WTC11 (cell line): ENCODE measurements around the gene ZNF507. TPM values are rescaled to one million over a fixed set of nuclear protein-coding genes. Genes with fewer than 3 reads are reported as not detected.

Source experiments
- ATAC-seq: fragments of 200-7000 bp; cut with Tn5 transposase; 2 replicates; pipeline ENCODE4 v1.10.0; 2021; ENCODE audit warnings: mild to moderate bottlenecking, moderate library complexity
- CTCF ChIA-PET: fragments of 300-600 bp; sonication (Branson Sonifier 250); formaldehyde crosslinking; loops from one replicate; lab custom pipeline; 2021; ENCODE audit warnings: antibody characterized with exemption; lab: Charles Lee
- POLR2A ChIA-PET: fragments of 350-600 bp; sonication (Branson Sonifier 250); formaldehyde crosslinking; loops from one replicate; lab custom pipeline; 2021; ENCODE audit warnings: antibody characterized with exemption; lab: Charles Lee
- DNase-seq: peaks from one replicate; pipeline ENCODE4 v3.0.0; 2021; ENCODE audit warnings: low spot score
- H3K27ac Mint-ChIP-seq: 2 replicates; pipeline ENCODE4 v1.8.0; 2021; ENCODE audit warnings: mixed read lengths
- H3K27me3 Mint-ChIP-seq: 2 replicates; pipeline ENCODE4 v1.8.0; 2021; ENCODE audit warnings: low read depth, mild to moderate bottlenecking, moderate library complexity, mixed read lengths
- H3K36me3 Mint-ChIP-seq: 2 replicates; pipeline ENCODE4 v1.8.0; 2021; ENCODE audit warnings: mixed read lengths
- H3K4me1 Mint-ChIP-seq: 2 replicates; pipeline ENCODE4 v1.8.0; 2022; ENCODE audit warnings: mixed read lengths
- H3K4me3 Mint-ChIP-seq: 2 replicates; pipeline ENCODE4 v1.8.0; 2021; ENCODE audit warnings: mild to moderate bottlenecking, moderate library complexity, mixed read lengths
- H3K9me3 Mint-ChIP-seq: 2 replicates; pipeline ENCODE4 v1.8.0; 2021; ENCODE audit warnings: mixed read lengths
- ATF1 ChIP-seq: sonication (generic); formaldehyde crosslinking; IDR thresholded peaks from 2 replicates; pipeline ENCODE4 v1.8.1; 2023; ENCODE audit warnings: mild to moderate bottlenecking, moderate library complexity, missing genetic modification reagents
- JAZF1 ChIP-seq: fragments of 250-450 bp; sonication (Bioruptor Pico); IDR thresholded peaks from 2 replicates; pipeline ENCODE4 v1.9.0; 2021; ENCODE audit warnings: moderate library complexity, mild to moderate bottlenecking, inconsistent platforms
- JUN ChIP-seq: sonication (generic); formaldehyde crosslinking; IDR thresholded peaks from 2 replicates; pipeline ENCODE4 v1.8.0; 2023; ENCODE audit warnings: mild to moderate bottlenecking, missing genetic modification reagents
- PRRX2 ChIP-seq: fragments of 250-450 bp; sonication (Bioruptor Pico); IDR thresholded peaks from 2 replicates; pipeline ENCODE4 v1.8.0; 2021; ENCODE audit warnings: mild to moderate bottlenecking
- TP53 ChIP-seq: sonication (generic); formaldehyde crosslinking; IDR thresholded peaks from 2 replicates; pipeline ENCODE4 v1.8.1; 2023; ENCODE audit warnings: mild to moderate bottlenecking, missing genetic modification reagents
- total RNA-seq: library from RNA; stranded (reverse); gene quantifications from 3 replicates; pipeline ENCODE4 v1.2.3, GENCODE V29; 2021
- TF ChIP-seq, protein P1 (sequence below): sonication (generic); formaldehyde crosslinking; IDR thresholded peaks from 2 replicates; pipeline ENCODE4 v1.8.1; 2023; ENCODE audit warnings: mild to moderate bottlenecking, missing genetic modification reagents, moderate library complexity
- TF ChIP-seq, protein P2 (sequence below): sonication (generic); formaldehyde crosslinking; IDR thresholded peaks from 2 replicates; pipeline ENCODE4 v1.8.1; 2023; ENCODE audit warnings: mild to moderate bottlenecking, missing genetic modification reagents, borderline replicate concordance
- TF ChIP-seq, protein P3 (sequence below): sonication (generic); formaldehyde crosslinking; conservative IDR thresholded peaks from 2 replicates; pipeline ENCODE4 v1.8.1; 2023; ENCODE audit warnings: mild to moderate bottlenecking, low read depth, missing genetic modification reagents, moderate library complexity
- TF ChIP-seq, protein P4 (sequence below): sonication (generic); formaldehyde crosslinking; IDR thresholded peaks from 2 replicates; pipeline ENCODE4 v1.8.0; 2023; ENCODE audit warnings: missing genetic modification reagents
- TF ChIP-seq, protein P5 (sequence below): sonication (generic); formaldehyde crosslinking; conservative IDR thresholded peaks from 2 replicates; pipeline ENCODE4 v1.8.1; 2022; ENCODE audit warnings: mild to moderate bottlenecking, missing genetic modification reagents
- TF ChIP-seq, protein P6 (sequence below): fragments of 250-450 bp; sonication (Bioruptor Pico); IDR thresholded peaks from 2 replicates; pipeline ENCODE4 v2.1.2; 2022; ENCODE audit warnings: mild to moderate bottlenecking, moderate library complexity

Gene ZNF507
- total RNA-seq, 1 experiment from 2014 or later: 27.6 TPM

DNA sequence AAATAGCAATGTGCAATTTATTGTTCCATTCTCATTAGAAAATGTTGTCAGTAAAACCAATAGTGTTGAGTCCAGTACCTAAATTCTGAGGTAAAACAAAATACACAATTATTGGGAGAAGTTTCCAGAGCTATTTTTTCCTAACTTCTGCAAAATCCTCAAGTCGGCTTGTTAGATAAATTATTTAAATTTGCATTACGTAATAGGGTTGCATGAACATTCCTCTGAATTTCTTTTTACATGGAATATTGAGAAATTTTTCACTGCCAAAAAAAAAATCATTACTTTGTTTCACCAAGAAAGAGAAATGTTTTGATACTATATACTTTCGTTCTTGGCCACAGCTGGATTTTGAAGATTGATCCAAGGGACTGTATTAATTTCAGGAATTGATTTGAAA is 1.5 kb downstream of the ZNF507 start:
- Mint-ChIP-seq H3K36me3 (peaks cover 18% of the 10 kb centered on the region), H3K4me1 (peaks cover 6% of the 10 kb centered on the region), H3K27me3 (peaks cover 5% of the 10 kb centered on the region), H3K27ac (no peak overlapping the region), H3K9me3 (peaks cover 4% of the 10 kb centered on the region; the same call in 1 of the 2 replicates), H3K4me3 (peak overlapping the region; percentile 95)
- TF ChIP-seq, protein P1, sequence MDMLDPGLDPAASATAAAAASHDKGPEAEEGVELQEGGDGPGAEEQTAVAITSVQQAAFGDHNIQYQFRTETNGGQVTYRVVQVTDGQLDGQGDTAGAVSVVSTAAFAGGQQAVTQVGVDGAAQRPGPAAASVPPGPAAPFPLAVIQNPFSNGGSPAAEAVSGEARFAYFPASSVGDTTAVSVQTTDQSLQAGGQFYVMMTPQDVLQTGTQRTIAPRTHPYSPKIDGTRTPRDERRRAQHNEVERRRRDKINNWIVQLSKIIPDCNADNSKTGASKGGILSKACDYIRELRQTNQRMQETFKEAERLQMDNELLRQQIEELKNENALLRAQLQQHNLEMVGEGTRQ (CRISPR knock-in tag): no peak
- TF ChIP-seq, protein P2, sequence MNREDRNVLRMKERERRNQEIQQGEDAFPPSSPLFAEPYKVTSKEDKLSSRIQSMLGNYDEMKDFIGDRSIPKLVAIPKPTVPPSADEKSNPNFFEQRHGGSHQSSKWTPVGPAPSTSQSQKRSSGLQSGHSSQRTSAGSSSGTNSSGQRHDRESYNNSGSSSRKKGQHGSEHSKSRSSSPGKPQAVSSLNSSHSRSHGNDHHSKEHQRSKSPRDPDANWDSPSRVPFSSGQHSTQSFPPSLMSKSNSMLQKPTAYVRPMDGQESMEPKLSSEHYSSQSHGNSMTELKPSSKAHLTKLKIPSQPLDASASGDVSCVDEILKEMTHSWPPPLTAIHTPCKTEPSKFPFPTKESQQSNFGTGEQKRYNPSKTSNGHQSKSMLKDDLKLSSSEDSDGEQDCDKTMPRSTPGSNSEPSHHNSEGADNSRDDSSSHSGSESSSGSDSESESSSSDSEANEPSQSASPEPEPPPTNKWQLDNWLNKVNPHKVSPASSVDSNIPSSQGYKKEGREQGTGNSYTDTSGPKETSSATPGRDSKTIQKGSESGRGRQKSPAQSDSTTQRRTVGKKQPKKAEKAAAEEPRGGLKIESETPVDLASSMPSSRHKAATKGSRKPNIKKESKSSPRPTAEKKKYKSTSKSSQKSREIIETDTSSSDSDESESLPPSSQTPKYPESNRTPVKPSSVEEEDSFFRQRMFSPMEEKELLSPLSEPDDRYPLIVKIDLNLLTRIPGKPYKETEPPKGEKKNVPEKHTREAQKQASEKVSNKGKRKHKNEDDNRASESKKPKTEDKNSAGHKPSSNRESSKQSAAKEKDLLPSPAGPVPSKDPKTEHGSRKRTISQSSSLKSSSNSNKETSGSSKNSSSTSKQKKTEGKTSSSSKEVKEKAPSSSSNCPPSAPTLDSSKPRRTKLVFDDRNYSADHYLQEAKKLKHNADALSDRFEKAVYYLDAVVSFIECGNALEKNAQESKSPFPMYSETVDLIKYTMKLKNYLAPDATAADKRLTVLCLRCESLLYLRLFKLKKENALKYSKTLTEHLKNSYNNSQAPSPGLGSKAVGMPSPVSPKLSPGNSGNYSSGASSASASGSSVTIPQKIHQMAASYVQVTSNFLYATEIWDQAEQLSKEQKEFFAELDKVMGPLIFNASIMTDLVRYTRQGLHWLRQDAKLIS (CRISPR knock-in tag): no peak
- ChIA-PET POLR2A (no interaction called here), CTCF (interaction anchor here (1.2 kb wide), 1 partner anchor 28 kb away, joined by 4 read pairs; no protein-coding TSS in a partner anchor)
- ATAC-seq (no peak), DNase-seq (no peak)

DNA sequence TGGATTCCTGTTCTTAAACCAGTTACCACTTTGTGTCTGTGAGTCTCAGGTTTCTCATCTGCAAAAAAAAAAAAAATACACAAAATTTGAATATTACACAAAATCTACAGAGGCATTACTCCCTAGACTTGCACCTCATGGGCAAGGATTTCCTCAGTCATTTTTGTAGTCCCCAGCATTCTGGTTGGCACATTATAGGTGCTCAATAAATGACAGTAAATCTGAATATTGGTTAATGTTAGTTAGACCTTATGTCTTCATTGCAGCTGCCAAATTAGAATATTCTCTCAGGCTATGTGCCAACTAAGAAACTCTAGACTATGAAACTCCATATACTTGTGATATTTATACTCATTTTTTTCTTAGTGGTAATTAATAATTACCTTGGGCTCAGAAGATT is 2.2 kb downstream of the ZNF507 start:
- TF ChIP-seq, protein P3, sequence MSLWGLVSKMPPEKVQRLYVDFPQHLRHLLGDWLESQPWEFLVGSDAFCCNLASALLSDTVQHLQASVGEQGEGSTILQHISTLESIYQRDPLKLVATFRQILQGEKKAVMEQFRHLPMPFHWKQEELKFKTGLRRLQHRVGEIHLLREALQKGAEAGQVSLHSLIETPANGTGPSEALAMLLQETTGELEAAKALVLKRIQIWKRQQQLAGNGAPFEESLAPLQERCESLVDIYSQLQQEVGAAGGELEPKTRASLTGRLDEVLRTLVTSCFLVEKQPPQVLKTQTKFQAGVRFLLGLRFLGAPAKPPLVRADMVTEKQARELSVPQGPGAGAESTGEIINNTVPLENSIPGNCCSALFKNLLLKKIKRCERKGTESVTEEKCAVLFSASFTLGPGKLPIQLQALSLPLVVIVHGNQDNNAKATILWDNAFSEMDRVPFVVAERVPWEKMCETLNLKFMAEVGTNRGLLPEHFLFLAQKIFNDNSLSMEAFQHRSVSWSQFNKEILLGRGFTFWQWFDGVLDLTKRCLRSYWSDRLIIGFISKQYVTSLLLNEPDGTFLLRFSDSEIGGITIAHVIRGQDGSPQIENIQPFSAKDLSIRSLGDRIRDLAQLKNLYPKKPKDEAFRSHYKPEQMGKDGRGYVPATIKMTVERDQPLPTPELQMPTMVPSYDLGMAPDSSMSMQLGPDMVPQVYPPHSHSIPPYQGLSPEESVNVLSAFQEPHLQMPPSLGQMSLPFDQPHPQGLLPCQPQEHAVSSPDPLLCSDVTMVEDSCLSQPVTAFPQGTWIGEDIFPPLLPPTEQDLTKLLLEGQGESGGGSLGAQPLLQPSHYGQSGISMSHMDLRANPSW (CRISPR knock-in tag): no peak
- peaks cover 23% of the 10 kb centered on the region for H3K36me3 Mint-ChIP-seq
- ATAC-seq (no peak), DNase-seq (no peak)
- ChIA-PET CTCF (no interaction called here), POLR2A (no interaction called here)
- H3K27ac Mint-ChIP-seq: no peak overlapping the region
- H3K4me1 Mint-ChIP-seq: peaks cover 6% of the 10 kb centered on the region
- peak overlapping the region; percentile 95; the same call in 1 of the 2 replicates for H3K4me3 Mint-ChIP-seq
- peaks cover 5% of the 10 kb centered on the region for H3K27me3 Mint-ChIP-seq
- peaks cover 2% of the 10 kb centered on the region; the same call in 1 of the 2 replicates for H3K9me3 Mint-ChIP-seq

DNA sequence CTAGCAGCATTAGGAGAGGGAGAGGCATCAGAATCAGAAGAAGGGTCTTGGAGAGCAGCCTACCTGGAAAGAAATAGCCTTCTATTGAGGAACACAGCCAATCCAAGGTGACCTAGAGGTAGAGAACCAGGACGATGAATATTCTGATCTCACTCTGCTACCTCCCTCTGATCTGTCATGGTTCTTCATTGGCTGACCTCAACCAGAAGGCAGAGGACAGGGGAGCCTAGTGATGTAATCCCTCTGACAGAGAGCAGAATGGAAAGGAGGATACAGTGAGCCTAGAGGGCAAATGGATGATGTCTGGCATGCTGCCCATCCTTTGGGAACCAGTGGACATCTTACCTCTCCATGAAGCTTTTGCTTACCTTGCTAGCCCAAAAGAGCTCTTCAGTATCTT is 3.6 kb downstream of the ZNF507 start:
- Mint-ChIP-seq H3K9me3 (no peaks in the 10 kb centered on the region), H3K4me1 (peaks cover 6% of the 10 kb centered on the region), H3K36me3 (peaks cover 37% of the 10 kb centered on the region), H3K4me3 (no peak overlapping the region), H3K27me3 (peaks cover 5% of the 10 kb centered on the region), H3K27ac (no peak overlapping the region)
- ChIA-PET CTCF (no interaction called here), POLR2A (no interaction called here)
- no peak; the same call in 1 of the 2 replicates for ATAC-seq
- TF ChIP-seq, protein P4, sequence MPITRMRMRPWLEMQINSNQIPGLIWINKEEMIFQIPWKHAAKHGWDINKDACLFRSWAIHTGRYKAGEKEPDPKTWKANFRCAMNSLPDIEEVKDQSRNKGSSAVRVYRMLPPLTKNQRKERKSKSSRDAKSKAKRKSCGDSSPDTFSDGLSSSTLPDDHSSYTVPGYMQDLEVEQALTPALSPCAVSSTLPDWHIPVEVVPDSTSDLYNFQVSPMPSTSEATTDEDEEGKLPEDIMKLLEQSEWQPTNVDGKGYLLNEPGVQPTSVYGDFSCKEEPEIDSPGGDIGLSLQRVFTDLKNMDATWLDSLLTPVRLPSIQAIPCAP (CRISPR knock-in tag): no peak
- TF ChIP-seq JAZF1 (CRISPR knock-in tag) (no peak), TP53 (no peak), JUN (CRISPR knock-in tag) (no peak), ATF1 (CRISPR knock-in tag) (no peak), PRRX2 (CRISPR knock-in tag) (no peak)
- TF ChIP-seq, protein P2 (CRISPR knock-in tag): no peak
- TF ChIP-seq, protein P1 (CRISPR knock-in tag): no peak
- TF ChIP-seq, protein P5, sequence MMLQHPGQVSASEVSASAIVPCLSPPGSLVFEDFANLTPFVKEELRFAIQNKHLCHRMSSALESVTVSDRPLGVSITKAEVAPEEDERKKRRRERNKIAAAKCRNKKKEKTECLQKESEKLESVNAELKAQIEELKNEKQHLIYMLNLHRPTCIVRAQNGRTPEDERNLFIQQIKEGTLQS (CRISPR knock-in tag): no peak
- TF ChIP-seq, protein P6, sequence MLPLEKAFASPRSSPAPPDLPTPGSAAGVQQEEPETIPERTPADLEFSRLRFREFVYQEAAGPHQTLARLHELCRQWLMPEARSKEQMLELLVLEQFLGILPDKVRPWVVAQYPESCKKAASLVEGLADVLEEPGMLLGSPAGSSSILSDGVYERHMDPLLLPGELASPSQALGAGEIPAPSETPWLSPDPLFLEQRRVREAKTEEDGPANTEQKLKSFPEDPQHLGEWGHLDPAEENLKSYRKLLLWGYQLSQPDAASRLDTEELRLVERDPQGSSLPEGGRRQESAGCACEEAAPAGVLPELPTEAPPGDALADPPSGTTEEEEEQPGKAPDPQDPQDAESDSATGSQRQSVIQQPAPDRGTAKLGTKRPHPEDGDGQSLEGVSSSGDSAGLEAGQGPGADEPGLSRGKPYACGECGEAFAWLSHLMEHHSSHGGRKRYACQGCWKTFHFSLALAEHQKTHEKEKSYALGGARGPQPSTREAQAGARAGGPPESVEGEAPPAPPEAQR (CRISPR knock-in tag): no peak
- TF ChIP-seq, all 79 proteins: peak for 0
- no peak for DNase-seq
